ENCODE results near the gene DDX10.

DDX10 gene

GRCh38 chr11:108961095-108961494 is 296.2 kb downstream of the DDX10 start:
- Histone ChIP-seq H3K9me3 (no peaks in the 10 kb centered on the region), H3K27me3 (ENCODE audit: low read depth) (no peaks in the 10 kb centered on the region), H3K4me1 (peaks cover 12% of the 10 kb centered on the region), H3K36me3 (replicated peaks) (no peaks in the 10 kb centered on the region), H3K4me3 (no peak overlapping the region)
- in situ Hi-C loops (cut with MboI; ENCODE audit: low sequenced_read_pairs) = no loop called here
- no peak for DNase-seq (ENCODE audit: low spot score in 2 of 2)

GRCh38 chr11:108963118-108963517 is 298.2 kb downstream of the DDX10 start:
- in situ Hi-C loops (cut with MboI; ENCODE audit: low sequenced_read_pairs) = no loop called here
- Histone ChIP-seq H3K36me3 (replicated peaks) (no peaks in the 10 kb centered on the region), H3K4me1 (peaks cover 11% of the 10 kb centered on the region), H3K9me3 (no peaks in the 10 kb centered on the region), H3K4me3 (no peak overlapping the region), H3K27me3 (ENCODE audit: low read depth) (no peaks in the 10 kb centered on the region)
- no peak for DNase-seq (ENCODE audit: low spot score in 2 of 2)

GRCh38 chr11:108965306-108966001 is 300.6 kb downstream of the DDX10 start:
- H3K9me3 ChIP-seq = no peaks in the 10 kb centered on the region
- H3K4me3 ChIP-seq = no peak overlapping the region
- no peaks in the 10 kb centered on the region for H3K36me3 ChIP-seq (replicated peaks)
- peaks cover 5% of the 10 kb centered on the region for H3K4me1 ChIP-seq
- no peak for DNase-seq (ENCODE audit: low spot score in 2 of 2)
- H3K27me3 ChIP-seq (ENCODE audit: low read depth) = no peaks in the 10 kb centered on the region
- in situ Hi-C loops (cut with MboI; ENCODE audit: low sequenced_read_pairs) = no loop called here

GRCh38 chr11:108966206-108966605 is 301.3 kb downstream of the DDX10 start:
- H3K36me3 ChIP-seq (replicated peaks) = no peaks in the 10 kb centered on the region
- H3K9me3 ChIP-seq = no peaks in the 10 kb centered on the region
- peaks cover 5% of the 10 kb centered on the region for H3K4me1 ChIP-seq
- in situ Hi-C loops (cut with MboI; ENCODE audit: low sequenced_read_pairs) = no loop called here
- no peak overlapping the region for H3K4me3 ChIP-seq
- no peak for DNase-seq (ENCODE audit: low spot score in 2 of 2)
- H3K27me3 ChIP-seq (ENCODE audit: low read depth) = no peaks in the 10 kb centered on the region

- in situ Hi-C loops (cut with MboI; ENCODE audit: low sequenced_read_pairs) = no loop called here
- Histone ChIP-seq H3K4me1 (peaks cover 5% of the 10 kb centered on the region), H3K27me3 (ENCODE audit: low read depth) (no peaks in the 10 kb centered on the region), H3K9me3 (no peaks in the 10 kb centered on the region), H3K4me3 (no peak overlapping the region), H3K36me3 (replicated peaks) (no peaks in the 10 kb centered on the region)
- no peak for DNase-seq (ENCODE audit: low spot score in 2 of 2)
Observed at GRCh38 chr11:108966978-108967377, 302.1 kb downstream of the DDX10 start.

GRCh38 chr11:108967571-108967970 is 302.7 kb downstream of the DDX10 start:
- Histone ChIP-seq H3K4me3 (no peak overlapping the region), H3K27me3 (ENCODE audit: low read depth) (no peaks in the 10 kb centered on the region), H3K9me3 (no peaks in the 10 kb centered on the region), H3K4me1 (peaks cover 5% of the 10 kb centered on the region), H3K36me3 (replicated peaks) (no peaks in the 10 kb centered on the region)
- no peak for DNase-seq (ENCODE audit: low spot score in 2 of 2)
- in situ Hi-C loops (cut with MboI; ENCODE audit: low sequenced_read_pairs) = no loop called here

GRCh38 chr11:108970221-108970991 is 305.5 kb downstream of the DDX10 start:
- in situ Hi-C loops (cut with MboI; ENCODE audit: low sequenced_read_pairs) = no loop called here
- no peak for DNase-seq (ENCODE audit: low spot score in 2 of 2)

GRCh38 chr11:108973402-108974162 is 308.7 kb downstream of the DDX10 start:
- H3K27me3 ChIP-seq (ENCODE audit: low read depth) = no peaks in the 10 kb centered on the region; the same call in 1 of the 2 replicates
- no peaks in the 10 kb centered on the region for H3K4me1 ChIP-seq
- DNase-seq (ENCODE audit: low spot score in 2 of 2) = no peak
- H3K4me3 ChIP-seq = no peak overlapping the region
- in situ Hi-C loops (cut with MboI; ENCODE audit: low sequenced_read_pairs) = no loop called here
- no peaks in the 10 kb centered on the region for H3K36me3 ChIP-seq (replicated peaks)
- H3K9me3 ChIP-seq = no peaks in the 10 kb centered on the region

More at GRCh38 chr11:108970221-108970991, 305.5 kb downstream of the DDX10 start:
- H3K4me1 ChIP-seq = peaks cover 5% of the 10 kb centered on the region
- H3K27me3 ChIP-seq (ENCODE audit: low read depth) = no peaks in the 10 kb centered on the region
- H3K4me3 ChIP-seq = no peak overlapping the region
- no peaks in the 10 kb centered on the region for H3K9me3 ChIP-seq
- H3K36me3 ChIP-seq (replicated peaks) = no peaks in the 10 kb centered on the region

GRCh38 chr11:108975026-108975425 is 310.2 kb downstream of the DDX10 start:
- Histone ChIP-seq H3K9me3 (no peaks in the 10 kb centered on the region), H3K4me1 (no peaks in the 10 kb centered on the region), H3K27me3 (ENCODE audit: low read depth) (no peaks in the 10 kb centered on the region; the same call in 1 of the 2 replicates), H3K36me3 (replicated peaks) (no peaks in the 10 kb centered on the region), H3K4me3 (no peak overlapping the region)
- in situ Hi-C loops (cut with MboI; ENCODE audit: low sequenced_read_pairs) = no loop called here
- no peak for DNase-seq (ENCODE audit: low spot score in 2 of 2)

- Histone ChIP-seq H3K27me3 (ENCODE audit: low read depth) (no peaks in the 10 kb centered on the region; the same call in 1 of the 2 replicates), H3K4me1 (no peaks in the 10 kb centered on the region), H3K36me3 (replicated peaks) (no peaks in the 10 kb centered on the region), H3K9me3 (no peaks in the 10 kb centered on the region), H3K4me3 (no peak overlapping the region)
- no peak for DNase-seq (ENCODE audit: low spot score in 2 of 2)
- in situ Hi-C loops (cut with MboI; ENCODE audit: low sequenced_read_pairs) = no loop called here
Observed at GRCh38 chr11:108975641-108976071, 310.8 kb downstream of the DDX10 start.

- no peaks in the 10 kb centered on the region for H3K4me1 ChIP-seq
- H3K9me3 ChIP-seq = no peaks in the 10 kb centered on the region
- H3K27me3 ChIP-seq (ENCODE audit: low read depth) = no peaks in the 10 kb centered on the region
- H3K36me3 ChIP-seq (replicated peaks) = no peaks in the 10 kb centered on the region
- no peak overlapping the region for H3K4me3 ChIP-seq
- in situ Hi-C loops (cut with MboI; ENCODE audit: low sequenced_read_pairs) = no loop called here
- no peak for DNase-seq (ENCODE audit: low spot score in 2 of 2)
Observed at GRCh38 chr11:108983636-108984420, 319.0 kb downstream of the DDX10 start.

GRCh38 chr11:108984523-108984922 is 319.7 kb downstream of the DDX10 start:
- Histone ChIP-seq H3K27me3 (ENCODE audit: low read depth) (no peaks in the 10 kb centered on the region), H3K4me1 (no peaks in the 10 kb centered on the region), H3K36me3 (replicated peaks) (no peaks in the 10 kb centered on the region), H3K9me3 (no peaks in the 10 kb centered on the region), H3K4me3 (no peak overlapping the region)
- no peak for DNase-seq (ENCODE audit: low spot score in 2 of 2)
- in situ Hi-C loops (cut with MboI; ENCODE audit: low sequenced_read_pairs) = no loop called here

GRCh38 chr11:108985236-108985944 is 320.5 kb downstream of the DDX10 start:
- Histone ChIP-seq H3K36me3 (replicated peaks) (no peaks in the 10 kb centered on the region), H3K27me3 (ENCODE audit: low read depth) (no peaks in the 10 kb centered on the region), H3K4me3 (no peak overlapping the region), H3K4me1 (no peaks in the 10 kb centered on the region), H3K9me3 (no peaks in the 10 kb centered on the region)
- DNase-seq (ENCODE audit: low spot score in 2 of 2) = no peak
- in situ Hi-C loops (cut with MboI; ENCODE audit: low sequenced_read_pairs) = no loop called here
